ENCODE measurements around the gene OR6A2.

The OR6A2 gene

DNA sequence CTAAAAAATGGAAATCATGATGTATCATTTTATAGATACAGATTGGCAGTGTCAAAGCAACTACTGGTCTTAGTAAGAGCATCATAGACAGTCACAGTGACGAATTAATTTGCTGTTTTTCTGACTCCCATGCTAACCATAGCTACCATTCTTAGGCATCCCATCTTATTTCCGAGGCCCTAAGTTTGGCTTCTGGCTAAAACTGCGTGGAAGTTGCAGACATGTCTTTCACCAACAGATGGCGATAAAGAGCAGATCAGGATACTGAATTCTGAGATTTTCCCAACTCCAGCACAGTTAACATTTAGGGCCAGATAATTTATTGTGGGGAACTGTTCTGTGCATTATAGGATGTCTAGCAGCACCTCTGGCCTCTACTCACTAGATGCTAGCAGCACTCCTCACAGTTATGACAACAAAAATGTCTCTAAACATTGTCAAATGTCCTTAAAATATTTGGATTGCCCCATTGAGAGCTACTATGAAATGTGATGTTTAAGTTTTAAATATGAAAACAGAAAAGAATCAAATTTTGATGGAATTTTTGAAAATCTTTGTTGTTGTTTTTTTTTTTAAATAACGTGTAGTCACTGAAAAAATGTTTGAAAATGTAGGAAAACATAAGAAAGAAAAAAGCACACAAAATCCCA lies 44.1 kb downstream of the OR6A2 start:
- peak; percentile 8 to 30 for DNase-seq

DNA sequence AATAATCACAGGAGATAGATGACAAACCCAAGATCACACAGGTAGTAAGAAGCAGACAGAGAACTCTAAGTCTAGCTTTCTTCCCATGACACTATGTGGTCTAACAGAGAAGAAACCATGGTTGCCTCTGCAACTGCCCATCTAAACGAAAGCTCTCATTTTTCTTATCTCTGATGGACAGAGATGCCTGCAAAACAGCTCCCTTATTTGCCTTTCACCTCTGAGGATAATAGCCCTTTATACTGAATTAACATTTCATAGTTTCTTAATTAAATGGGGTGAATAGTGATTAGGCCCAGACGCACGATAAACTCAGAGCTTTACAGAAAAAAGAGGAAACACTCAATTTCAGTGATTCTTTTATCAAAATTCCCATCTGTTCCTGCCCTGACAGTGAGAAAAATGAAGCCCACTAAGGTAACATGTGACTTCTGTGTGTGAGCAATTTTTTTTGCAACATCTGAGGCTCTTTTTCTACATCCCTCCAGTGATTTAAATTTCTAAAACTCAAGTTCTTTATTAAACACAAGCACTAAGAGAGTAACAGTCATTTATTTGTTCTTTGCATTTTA lies 52.3 kb downstream of the OR6A2 start:
- DNase-seq: no peak

DNA sequence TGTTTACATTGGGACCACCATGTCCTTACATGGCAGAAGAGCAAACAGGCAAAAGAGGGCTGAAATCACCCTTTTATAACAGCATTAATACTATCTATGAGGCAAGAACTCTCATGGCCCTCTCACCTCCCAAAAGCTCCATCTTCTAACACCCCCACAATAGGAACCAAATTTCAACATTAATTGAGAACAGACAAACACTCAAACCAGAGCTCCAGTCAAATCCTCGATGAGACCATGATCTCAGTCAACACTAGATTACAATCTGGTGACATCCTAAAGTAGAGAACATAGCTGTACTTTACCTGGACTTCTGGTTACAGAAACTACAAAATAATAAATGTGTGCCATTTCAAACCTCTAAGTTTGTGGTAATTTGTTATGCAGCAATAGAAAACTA lies 52.9 kb downstream of the OR6A2 start:
- DNase-seq: no peak

DNA sequence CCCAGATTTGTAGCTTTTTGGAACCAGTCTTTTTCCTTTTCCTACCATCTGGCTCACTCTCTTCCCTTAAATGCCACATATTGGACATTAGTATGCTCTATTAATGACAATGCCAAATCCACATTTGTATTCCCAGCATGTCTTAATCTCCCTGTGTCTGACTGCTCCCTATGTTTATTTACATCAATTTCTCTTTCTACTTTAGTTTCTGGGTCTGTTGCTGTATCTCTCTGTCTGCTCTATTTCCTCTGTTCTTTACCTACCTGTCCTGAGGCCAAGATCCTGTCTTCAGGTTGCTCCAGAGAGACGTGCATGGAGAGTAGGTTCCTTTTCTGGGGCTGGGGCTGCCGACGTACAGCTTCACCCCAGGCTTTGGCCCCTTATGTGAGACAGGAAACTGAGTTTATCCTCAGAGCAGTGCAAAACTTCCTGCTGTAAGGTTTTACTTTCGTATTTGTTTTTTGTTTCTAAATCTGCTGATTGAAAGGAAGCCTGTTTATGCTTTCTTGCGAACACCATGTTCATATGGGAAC lies 53.3 kb downstream of the OR6A2 start:
- peak; percentile 11 to 27 for DNase-seq

DNA sequence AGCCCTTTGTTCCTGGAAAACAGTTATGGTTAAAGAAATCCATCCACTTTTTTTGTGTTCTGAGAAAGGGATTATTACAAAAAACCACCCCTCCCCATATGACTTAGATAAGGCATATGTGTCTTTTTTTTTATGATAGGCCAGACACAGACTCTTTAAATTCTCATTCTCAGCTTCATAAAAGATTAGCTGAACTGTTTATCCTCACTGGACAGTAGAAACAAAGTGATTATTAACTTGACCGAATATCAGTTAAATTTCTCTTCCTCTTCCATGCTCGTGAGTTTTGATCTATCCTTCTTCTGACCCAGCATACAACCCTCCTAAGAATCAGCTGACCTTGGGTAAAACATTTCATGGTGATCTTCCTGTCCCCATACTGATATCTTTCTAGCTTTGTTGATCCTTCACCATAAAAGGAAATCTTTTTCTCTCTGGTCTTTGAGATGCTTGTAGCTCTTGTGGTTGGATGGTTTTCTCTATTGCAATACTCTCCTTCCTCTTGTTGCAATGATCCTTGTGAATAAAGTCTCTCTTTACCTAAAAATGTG lies 53.9 kb downstream of the OR6A2 start:
- DNase-seq: no peak

DNA sequence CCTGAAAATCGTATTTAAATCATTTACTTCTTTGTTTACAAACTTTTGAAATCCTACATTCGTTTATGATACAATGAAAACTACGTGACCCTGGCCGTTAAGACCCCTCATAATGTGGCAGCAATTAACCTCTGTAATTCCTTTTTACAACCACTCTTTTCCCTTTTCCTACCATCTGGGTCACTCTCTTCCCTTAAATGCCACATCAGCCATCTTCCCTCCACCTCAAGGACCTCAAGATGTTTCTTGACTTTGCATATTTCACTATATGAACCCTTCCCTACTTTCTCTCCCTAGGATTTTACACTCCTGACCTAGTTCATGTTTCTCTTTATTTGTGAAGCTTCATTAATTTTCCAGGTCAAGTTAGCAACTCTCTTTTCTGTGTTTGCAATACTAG lies 54.5 kb downstream of the OR6A2 start:
- DNase-seq: no peak

DNA sequence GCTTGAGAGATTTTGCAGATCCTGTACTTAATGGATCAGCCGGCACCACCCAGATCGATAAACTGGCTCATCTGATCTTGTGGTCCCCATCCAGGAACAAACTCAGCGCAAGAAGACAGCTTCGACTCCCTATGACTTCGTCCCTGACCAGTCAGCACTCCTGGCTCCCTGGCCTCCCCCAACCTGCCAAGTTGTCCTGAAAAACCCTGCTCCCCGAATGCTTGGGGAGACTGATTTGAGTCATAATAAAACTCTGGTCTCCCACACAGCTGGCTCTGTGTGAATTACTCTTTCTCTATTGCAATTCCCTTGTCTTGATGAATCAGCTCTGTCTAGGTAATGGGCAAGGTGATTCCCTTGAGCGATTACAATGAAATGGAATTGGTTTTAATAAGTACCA lies 57.2 kb downstream of the OR6A2 start:
- DNase-seq: no peak

Data from activated CD4-positive, alpha-beta T cell treated with anti-CD3 and anti-CD28 coated beads, Interleukin-2, amount 50 U/mL, for 4 hours (primary cell).